Measurements from ENCODE around the gene TMEM201. TPM values are rescaled to one million over a fixed set of nuclear protein-coding genes. Genes with fewer than 3 reads are reported as not detected.

TMEM201 gene
- total RNA-seq, 1 donor from 2014 or later = 1.9 TPM

GRCh38 chr1:9653210-9653490 lies 64.4 kb downstream of the TMEM201 start:
- Histone ChIP-seq H3K9me3 (ENCODE audit: low read depth) (no peaks in the 10 kb centered on the region), H3K4me1 (no peaks in the 10 kb centered on the region), H3K9ac (no peak overlapping the region), H3K79me2 (ENCODE audit: low read depth) (no peaks in the 10 kb centered on the region), H4K20me1 (ENCODE audit: low read depth) (no peaks in the 10 kb centered on the region), H3K27ac (no peak overlapping the region), H3F3A (ENCODE audit: low read depth) (peaks cover 10% of the 10 kb centered on the region), H3K4me2 (no peak overlapping the region), H3K4me3 (no peak overlapping the region), H3K27me3 (peaks cover 60% of the 10 kb centered on the region), H2AFZ (replicated peaks) (no peak overlapping the region), H3K36me3 (no peaks in the 10 kb centered on the region)
- no peak for DNase-seq (ENCODE audit: low spot score)
- Mint-ChIP-seq H3K27me3 (ENCODE audit: insufficient read depth, low read depth) (peaks cover 49% of the 10 kb centered on the region), H3K4me3 (no peak overlapping the region), H3K36me3 (no peaks in the 10 kb centered on the region), H3K9me3 (peaks cover 3% of the 10 kb centered on the region), H3K4me1 (peaks cover 6% of the 10 kb centered on the region), H3K27ac (no peak overlapping the region)
- TF ChIP-seq EZH2phosphoT487 (IDR thresholded peaks at IDR 0.05) = no peak
- TF ChIP-seq CTCF (IDR thresholded peaks at IDR 0.05) = no peak
- TF ChIP-seq EZH2 (IDR thresholded peaks at IDR 0.05) = no peak

DNA sequence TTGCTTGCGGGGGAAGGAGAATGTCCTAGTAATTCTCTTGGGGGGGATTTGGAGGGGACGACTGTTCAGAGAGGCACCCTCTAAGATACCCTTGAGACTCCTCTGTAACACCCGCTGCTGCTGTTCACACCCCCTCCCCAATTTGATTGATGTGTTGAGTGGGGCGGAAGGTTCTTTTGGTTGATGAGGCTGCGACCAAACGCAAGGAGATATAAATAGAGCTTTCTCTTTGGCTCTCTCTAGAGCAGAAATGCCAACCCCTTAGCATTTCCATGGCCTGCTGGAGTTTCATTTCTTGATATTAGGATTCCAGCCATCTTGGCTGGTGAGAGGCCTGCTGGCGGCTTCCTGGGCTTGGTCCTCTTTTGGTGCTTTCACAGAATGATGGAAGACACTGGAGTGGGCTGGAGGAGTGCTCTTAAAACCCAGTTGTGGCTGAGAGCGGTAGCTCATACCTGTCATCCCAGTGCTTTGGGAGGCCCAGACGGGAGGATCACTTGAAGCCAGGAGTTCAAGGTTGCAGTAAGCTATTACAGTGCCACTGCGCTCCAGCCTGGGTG lies 64.9 kb downstream of the TMEM201 start:
- Mint-ChIP-seq H3K4me3 (no peak overlapping the region), H3K36me3 (no peaks in the 10 kb centered on the region), H3K9me3 (peaks cover 3% of the 10 kb centered on the region), H3K27ac (no peak overlapping the region), H3K27me3 (ENCODE audit: insufficient read depth, low read depth) (peaks cover 50% of the 10 kb centered on the region), H3K4me1 (peaks cover 6% of the 10 kb centered on the region)
- Histone ChIP-seq H2AFZ (replicated peaks) (no peak overlapping the region), H4K20me1 (ENCODE audit: low read depth) (no peaks in the 10 kb centered on the region), H3K9me3 (ENCODE audit: low read depth) (no peaks in the 10 kb centered on the region), H3K79me2 (ENCODE audit: low read depth) (no peaks in the 10 kb centered on the region), H3K36me3 (no peaks in the 10 kb centered on the region), H3K9ac (no peak overlapping the region), H3K4me1 (no peaks in the 10 kb centered on the region), H3K27me3 (peaks cover 60% of the 10 kb centered on the region), H3F3A (ENCODE audit: low read depth) (peaks cover 10% of the 10 kb centered on the region), H3K4me2 (no peak overlapping the region), H3K4me3 (no peak overlapping the region), H3K27ac (no peak overlapping the region)
- TF ChIP-seq EZH2 (IDR thresholded peaks at IDR 0.05) = no peak
- TF ChIP-seq EZH2phosphoT487 (IDR thresholded peaks at IDR 0.05) = no peak
- TF ChIP-seq CTCF (IDR thresholded peaks at IDR 0.05) = no peak
- DNase-seq (ENCODE audit: low spot score) = no peak

DNA sequence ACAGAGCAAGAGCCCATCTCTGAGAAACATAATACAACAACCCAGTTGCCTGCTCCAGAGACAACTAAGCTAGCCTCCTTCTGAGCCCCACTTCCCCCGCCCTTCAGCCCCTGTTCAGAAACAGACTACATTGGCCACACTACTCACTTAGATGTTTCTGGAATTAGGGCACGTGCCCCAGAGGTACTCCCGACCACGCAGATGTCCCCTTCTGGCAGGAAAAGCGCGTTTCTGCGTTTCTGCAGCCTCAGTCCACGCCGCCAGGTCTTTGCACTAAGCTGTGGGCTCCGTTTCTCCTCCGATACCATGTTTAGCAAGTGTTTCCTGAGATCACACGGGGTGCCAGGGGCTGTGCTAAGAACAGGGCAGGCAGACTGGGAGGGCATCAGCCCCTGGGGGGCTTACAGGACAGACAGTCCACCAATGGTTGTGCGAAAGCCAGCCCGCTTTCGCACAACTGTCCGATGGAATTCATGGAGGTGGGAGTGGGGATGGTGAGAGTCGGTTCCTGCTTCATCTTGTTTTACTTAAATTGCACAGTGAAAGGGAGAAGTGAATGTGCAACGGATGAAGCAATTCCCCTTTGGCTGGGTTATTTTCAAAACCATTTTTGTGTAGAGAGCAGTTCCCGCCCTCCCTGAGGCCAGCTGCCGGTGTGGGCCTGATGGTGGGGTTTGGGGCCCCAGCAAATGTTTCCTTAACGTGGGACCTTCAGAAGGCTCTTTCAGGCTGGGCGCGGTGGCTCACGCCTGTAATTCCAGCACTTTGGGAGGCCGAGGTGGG lies 65.5 kb downstream of the TMEM201 start:
- H3K27me3 Mint-ChIP-seq (ENCODE audit: insufficient read depth, low read depth) = peaks cover 48% of the 10 kb centered on the region
- no peak for DNase-seq (ENCODE audit: low spot score)
- peaks cover 3% of the 10 kb centered on the region for H3K9me3 Mint-ChIP-seq
- Histone ChIP-seq H3K4me1 (no peaks in the 10 kb centered on the region), H3K27ac (no peak overlapping the region), H4K20me1 (ENCODE audit: low read depth) (no peaks in the 10 kb centered on the region), H2AFZ (replicated peaks) (no peak overlapping the region), H3K9me3 (ENCODE audit: low read depth) (no peaks in the 10 kb centered on the region), H3K27me3 (peaks cover 59% of the 10 kb centered on the region), H3K79me2 (ENCODE audit: low read depth) (no peaks in the 10 kb centered on the region), H3K4me2 (no peak overlapping the region), H3K9ac (no peak overlapping the region), H3F3A (ENCODE audit: low read depth) (peaks cover 10% of the 10 kb centered on the region), H3K4me3 (no peak overlapping the region), H3K36me3 (no peaks in the 10 kb centered on the region)
- H3K36me3 Mint-ChIP-seq = no peaks in the 10 kb centered on the region
- H3K4me1 Mint-ChIP-seq = peaks cover 6% of the 10 kb centered on the region
- peak overlapping the region; percentile 55 for H3K4me3 Mint-ChIP-seq
- no peak for TF ChIP-seq EZH2 (IDR thresholded peaks at IDR 0.05)
- TF ChIP-seq EZH2phosphoT487 (IDR thresholded peaks at IDR 0.05) = no peak
- TF ChIP-seq CTCF (IDR thresholded peaks at IDR 0.05) = no peak
- H3K27ac Mint-ChIP-seq = no peak overlapping the region
